MV-4-11 (cell line): ENCODE measurements around the gene COL7A1.
A peak's percentile ranks its signal among the peaks of the same experiment; 100 is the strongest.

Experiments
- DNase-seq: peaks from one replicate; lab custom pipeline; 2025; lab: John Stamatoyannopoulos, UW

Gene COL7A1

GRCh38 chr3:48619541-48620524, 24.7 kb upstream of the COL7A1 start:
- DNase-seq = no peak

- peak; percentile 32 for DNase-seq
Measured at GRCh38 chr3:48617559-48617958, 22.4 kb upstream of the COL7A1 start.

- peak; percentile 90 for DNase-seq
Measured at GRCh38 chr3:48614044-48614443, 18.9 kb upstream of the COL7A1 start.

DNA sequence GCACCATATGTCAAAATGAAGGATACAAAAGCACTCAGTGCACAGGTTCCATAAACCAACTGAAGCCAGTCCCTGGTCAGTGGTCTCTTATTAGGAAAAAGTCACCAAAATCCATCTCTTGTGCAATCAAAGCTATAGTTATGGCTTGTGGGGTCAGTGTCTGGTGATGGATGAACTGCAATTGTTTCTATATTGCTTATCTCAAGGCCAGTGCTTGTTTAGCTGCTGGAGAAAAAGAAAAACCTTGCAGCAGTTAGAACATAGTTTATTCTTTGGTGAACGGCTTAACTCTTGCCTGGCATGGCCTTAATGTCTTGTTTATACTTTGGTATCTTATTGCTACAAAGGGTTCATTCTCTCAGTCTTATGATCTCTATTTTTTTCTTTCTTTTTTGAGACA, 17.2 kb upstream of the COL7A1 start:
- DNase-seq = no peak

GRCh38 chr3:48609088-48610005, 14.2 kb upstream of the COL7A1 start, which contains the start of gene UQCRC1:
UQCRC1 (minus strand) TSS chr3:48609646; CDS start chr3:48609620, 26 bp downstream.
- DNase-seq = peak; percentile 87

DNA sequence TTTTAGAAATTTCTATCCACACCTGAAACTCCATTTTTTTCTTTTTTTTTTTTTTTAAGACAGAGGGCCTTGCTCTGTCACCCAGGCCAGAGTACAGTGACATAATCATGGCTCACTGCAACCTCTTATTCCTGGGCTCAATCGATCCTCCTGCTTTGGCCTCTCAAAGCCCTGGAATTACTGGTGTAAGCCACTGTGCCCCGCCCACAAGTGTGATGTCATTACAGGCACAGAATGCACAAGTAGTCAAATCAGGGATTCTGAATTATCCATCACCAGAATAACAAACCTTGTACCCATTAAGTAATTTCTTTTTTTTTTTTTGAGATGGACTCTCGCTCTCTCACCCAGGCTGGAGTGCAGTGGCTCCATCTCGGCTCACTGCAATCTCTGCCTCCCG, 12.4 kb upstream of the COL7A1 start:
- no peak for DNase-seq

DNA sequence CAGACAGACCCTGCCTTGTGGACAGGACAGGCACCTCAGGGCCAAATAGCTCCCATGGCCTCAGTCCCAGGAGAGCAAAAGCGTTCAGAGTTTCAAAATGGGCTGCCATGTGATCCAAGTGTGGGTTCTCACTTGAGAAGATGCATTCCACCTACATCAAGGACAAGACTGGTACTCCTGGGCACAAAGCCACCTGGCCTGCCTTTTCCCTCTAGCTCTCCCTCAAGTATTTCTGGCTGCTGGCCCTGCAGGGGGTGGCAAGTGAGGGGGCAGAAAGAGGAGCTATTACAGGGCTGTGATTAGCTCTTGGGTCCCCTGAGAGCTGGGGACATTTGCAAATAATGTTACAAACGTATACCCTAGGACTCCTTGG, 6.5 kb upstream of the COL7A1 start:
- DNase-seq = no peak

DNA sequence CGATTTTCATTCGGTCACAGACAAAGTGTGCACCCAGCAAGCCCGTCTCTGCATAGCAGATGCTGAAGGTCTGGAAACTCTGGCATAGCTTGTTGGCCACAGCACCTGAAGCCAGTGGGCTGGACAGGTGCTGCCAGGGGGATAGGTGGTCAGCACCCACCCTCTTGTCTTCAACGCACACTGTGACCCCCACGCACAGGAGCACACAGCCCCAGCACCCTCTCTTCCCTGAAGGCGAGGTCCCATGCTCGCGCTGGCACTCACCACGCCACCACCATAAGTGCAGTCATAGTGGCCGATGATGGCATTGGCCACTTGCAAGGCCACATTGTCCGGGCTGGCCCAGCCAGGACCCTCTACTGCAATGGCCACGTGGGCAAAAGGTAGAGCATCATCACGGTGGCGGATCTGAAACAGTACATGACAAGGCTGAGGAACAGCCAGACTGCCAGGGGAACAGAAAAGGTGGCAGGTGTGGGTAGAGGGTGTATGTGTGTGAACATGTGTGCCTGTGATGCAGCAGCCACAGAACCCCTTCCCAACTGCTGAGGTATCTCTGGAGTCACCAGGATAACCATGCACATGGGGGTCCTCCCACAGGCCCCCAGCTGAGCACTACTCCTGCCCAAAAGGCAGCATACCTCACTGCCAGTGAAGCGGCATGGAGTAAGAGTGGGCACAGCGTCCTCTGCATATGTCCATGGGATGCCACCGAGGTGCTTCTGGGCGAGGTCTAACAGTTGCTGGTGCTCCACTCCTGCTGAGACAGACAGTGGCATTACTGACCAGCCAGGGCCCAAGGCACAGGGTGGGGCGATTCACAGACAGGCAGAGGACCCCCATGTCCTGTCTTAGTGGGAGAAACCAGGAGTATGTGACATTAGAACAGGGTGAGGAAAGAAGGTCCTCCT, 5.8 kb upstream of the COL7A1 start:
- DNase-seq = no peak

DNA sequence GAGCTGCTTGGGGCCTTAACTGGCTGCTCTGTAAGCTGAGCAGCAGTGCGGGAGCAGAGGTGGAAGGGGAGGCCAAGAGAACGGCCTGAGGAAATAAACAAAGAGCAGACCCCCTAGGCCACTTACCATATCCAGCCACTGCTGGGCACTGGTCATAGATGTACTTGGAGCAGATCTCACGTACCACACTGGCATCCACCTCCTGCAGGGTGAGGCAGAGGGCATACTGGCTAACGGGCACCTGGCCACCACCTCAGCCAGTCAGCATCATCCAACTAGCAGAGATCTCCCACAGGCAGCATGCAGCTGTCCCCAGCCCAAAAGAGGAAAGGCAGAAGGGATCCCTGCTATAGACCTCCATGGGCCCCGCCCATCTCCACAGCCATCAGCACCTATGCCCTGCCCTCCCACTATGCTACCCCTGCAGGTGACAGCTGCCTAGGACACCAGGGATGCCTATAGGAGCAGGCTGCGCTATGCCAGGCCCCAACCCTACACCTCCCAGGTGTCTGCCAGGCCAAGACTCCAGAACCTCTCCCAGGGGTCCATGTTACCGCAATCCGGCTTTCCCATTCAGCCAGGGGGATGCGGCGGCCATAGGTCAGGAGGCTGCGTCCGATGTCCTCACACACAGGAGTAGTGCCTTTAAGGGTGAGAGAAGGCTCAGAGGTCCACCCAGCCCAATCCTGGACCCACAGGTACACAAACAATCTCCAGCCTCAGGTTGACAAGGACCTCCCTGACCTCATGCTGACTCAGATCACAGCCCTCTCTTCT, 4.6 kb upstream of the COL7A1 start:
- DNase-seq = no peak

DNA sequence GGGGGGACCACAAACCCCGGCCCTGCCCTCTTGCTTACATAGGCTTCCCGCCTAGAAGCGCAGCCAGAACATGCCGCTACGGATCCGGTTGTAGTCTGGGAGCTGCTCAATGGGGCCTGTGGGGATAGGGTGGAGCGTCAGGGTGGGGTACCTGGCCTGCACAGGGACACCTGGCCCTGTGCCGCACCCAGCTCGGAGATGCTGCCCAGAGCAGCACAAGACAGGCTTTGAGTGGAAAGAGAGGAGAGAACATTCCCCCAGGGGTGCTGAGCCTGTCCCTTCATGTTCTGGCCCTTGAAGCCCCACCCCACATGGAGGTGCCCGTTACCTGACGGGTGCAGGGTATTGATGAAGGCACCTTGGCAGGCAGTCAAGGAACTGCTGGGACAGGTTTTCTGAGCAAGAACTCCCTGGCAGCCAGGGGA, 4.0 kb upstream of the COL7A1 start:
- no peak for DNase-seq

GRCh38 chr3:48598323-48599076, 3.4 kb upstream of the COL7A1 start:
- no peak for DNase-seq

- DNase-seq = no peak
Measured at GRCh38 chr3:48597408-48597800, 2.3 kb upstream of the COL7A1 start.

- DNase-seq = no peak
Measured at GRCh38 chr3:48596676-48597407, 1.7 kb upstream of the COL7A1 start.

GRCh38 chr3:48596157-48596556, 1.0 kb upstream of the COL7A1 start:
- DNase-seq = no peak

- DNase-seq = no peak
Measured at GRCh38 chr3:48595526-48596121, 495 bp upstream of the COL7A1 start.

- DNase-seq = no peak
Measured at GRCh38 chr3:48594417-48595049, 596 bp downstream of the COL7A1 start.

DNA sequence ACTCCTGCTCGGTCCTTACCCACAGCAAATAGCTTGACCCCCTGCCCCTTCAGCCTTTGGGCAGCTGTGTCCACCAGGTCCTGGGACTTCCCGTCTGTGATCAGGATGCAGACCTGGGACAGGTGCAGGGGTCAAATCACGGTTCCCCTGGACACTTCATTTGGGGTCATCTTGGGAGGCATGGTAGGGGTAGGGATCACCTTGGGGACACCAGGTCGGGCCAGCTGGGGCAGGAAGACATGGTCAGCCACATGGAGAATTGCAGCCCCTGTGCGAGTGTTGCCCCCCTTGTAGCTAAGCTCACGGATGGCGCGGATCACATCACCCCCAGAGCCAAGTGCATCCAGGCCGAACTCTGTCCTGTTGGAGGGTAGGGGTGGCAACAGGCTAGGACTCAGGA, 1.8 kb downstream of the COL7A1 start:
- DNase-seq = no peak

DNA sequence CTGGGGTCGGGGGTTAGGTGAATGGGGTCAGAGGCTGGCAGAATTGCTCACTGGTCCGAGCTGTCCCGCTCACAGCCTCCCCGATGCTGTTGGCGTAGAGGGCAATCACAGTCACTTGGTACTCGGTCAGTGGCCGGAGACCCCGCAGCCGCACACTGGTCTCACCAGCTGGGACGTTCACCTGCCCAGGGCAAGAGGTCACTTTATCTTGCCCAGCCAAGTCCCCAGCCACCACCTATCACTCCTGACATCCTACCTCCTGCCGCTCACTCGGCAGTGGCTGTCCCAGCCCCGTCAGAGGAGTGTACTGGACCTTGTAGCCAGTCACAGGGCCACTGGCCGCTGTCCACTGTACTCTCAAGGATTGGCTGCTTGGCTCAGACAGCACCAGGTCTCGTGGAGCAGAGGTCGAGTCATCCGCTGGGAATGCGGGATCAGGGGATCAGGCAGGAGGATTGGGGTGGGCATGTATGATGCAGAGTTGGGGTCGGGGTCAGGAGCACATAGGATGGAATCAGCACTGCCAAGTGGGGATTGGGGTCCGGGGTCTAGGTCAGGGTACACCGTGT, 2.5 kb downstream of the COL7A1 start:
- no peak for DNase-seq
